ENCODE data around the gene SEPTIN2.
A peak's percentile ranks its signal among the peaks of the same experiment; 100 is the strongest.
"Not testable (repeated sequence)": the region's sequence is repeated elsewhere in the genome, so short reads cannot be mapped to it uniquely, and the experiment has no call there.

The SEPTIN2 gene

DNA sequence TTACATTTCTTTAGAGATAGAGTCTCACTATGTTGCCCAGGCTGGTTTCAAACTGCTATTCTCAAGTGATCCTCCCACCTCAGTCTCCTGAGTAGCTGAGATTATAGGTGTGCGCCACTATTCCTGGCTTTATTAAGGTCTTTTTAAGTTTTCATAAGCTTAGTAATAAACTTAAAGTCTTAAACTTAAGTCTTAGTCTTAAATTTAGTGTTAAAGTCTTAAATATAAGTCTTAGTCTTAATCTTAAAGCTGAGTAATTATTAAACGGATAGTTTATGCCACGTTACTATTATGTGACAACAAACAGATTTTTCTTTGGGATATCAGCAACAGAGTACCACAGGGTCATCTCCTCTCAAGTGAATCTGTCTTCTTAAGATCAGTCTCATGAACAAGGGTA lies 52.9 kb downstream of the SEPTIN2 start:
- TF ChIP-seq, protein P1, sequence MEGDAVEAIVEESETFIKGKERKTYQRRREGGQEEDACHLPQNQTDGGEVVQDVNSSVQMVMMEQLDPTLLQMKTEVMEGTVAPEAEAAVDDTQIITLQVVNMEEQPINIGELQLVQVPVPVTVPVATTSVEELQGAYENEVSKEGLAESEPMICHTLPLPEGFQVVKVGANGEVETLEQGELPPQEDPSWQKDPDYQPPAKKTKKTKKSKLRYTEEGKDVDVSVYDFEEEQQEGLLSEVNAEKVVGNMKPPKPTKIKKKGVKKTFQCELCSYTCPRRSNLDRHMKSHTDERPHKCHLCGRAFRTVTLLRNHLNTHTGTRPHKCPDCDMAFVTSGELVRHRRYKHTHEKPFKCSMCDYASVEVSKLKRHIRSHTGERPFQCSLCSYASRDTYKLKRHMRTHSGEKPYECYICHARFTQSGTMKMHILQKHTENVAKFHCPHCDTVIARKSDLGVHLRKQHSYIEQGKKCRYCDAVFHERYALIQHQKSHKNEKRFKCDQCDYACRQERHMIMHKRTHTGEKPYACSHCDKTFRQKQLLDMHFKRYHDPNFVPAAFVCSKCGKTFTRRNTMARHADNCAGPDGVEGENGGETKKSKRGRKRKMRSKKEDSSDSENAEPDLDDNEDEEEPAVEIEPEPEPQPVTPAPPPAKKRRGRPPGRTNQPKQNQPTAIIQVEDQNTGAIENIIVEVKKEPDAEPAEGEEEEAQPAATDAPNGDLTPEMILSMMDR (IDR thresholded peaks at IDR 0.05; ENCODE audit: insufficient read depth, low read depth, low read length, missing control alignments) = no peak
- H3K4me3 ChIP-seq (ENCODE audit: low read depth, low read length) = no peak overlapping the region
- no peak for DNase-seq (ENCODE audit: low read depth)

DNA sequence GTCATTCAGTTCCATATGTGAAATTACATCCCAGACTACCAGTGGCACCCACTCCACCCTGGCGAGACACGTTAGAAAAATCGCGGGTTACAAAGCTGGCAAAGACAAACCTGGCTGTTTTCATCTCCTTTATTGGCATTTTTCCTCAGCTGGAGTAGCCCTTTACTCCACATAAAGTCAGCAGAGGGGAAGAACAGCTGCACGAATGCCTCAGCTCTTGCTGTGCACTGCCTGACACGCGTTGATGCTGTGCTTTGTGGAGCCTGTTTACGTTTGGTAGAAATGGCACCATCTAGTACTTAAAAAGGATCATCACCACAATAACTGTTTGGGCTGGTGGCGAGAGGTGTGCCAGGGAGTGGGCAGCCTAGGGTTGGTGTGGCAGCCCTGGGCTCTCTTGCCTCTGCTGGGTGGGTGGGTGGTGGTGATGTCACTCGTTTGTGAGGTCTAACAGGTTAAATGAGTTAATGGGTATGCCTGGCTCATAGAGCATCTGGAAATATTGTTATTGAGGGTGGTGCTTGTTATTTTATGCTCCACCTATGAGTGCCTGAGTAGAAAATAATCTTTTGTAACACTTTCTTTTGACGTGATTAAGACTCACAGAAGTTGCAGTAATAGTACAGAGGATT lies 56.8 kb downstream of the SEPTIN2 start:
- TF ChIP-seq, protein P1 (IDR thresholded peaks at IDR 0.05; ENCODE audit: insufficient read depth, low read depth, low read length, missing control alignments) = no peak
- no peak for DNase-seq (ENCODE audit: low read depth)
- no peak overlapping the region for H3K4me3 ChIP-seq (ENCODE audit: low read depth, low read length)

DNA sequence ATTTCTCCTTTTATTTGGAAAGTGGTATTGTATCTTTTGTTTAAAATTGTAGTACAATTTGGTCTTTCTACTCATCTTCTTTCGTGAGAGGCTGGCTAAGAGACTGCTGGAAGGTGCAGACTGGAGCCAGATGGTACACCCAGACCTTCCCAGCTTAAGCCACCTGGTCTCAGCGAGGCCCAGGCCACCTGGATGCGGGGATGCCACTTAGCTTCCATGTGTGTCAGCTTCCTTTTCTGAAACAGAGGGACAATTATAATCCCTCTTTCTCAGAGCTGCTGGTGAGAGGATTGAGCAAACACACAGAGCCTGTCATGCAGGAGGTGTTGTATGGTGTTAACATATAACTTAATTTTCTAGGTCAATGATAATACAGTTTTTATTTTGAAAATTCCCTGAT lies 57.7 kb downstream of the SEPTIN2 start:
- no peak overlapping the region for H3K4me3 ChIP-seq (ENCODE audit: low read depth, low read length)
- TF ChIP-seq, protein P1 (IDR thresholded peaks at IDR 0.05; ENCODE audit: insufficient read depth, low read depth, low read length, missing control alignments) = no peak
- no peak for DNase-seq (ENCODE audit: low read depth)

DNA sequence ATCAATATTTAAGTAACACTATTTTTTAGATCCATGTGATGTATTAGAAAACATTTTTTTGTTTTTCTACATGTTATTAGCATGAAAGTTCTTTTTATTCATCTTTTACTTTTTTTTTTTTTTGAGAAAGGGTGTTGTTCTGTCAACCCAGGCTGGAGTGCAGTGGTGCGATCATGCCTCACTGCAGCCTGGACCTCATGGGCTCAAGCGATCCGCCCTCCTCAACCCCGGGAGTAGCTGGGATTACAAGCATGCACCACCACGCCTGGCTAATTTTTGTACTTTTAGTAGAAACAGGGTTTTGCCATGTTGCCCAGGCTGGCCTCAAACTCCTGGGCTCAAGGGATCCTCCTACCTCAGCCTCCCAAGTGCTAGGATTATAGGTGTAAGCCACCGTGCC lies 58.2 kb downstream of the SEPTIN2 start:
- not testable (repeated sequence) for H3K4me3 ChIP-seq (ENCODE audit: low read depth, low read length)
- peak; percentile 37 for DNase-seq (ENCODE audit: low read depth)

DNA sequence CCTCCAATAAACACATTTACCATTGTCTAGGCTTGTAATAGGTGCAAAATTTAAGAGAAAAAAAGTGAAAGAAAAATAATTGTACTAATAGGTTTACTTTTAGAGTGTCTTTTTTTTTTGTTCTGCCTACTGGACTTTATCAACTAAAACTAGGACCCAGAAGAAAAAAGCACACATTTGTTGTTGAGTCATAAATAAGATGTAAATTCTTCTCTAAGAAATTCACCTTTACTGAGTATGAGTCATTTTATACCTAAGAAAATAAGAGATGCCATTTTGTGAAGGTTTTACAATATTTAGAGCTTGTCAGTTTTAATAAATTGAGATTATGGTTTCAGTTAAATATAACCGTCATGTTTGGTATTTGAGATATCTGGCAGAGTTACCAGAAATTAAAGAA lies 59.6 kb downstream of the SEPTIN2 start:
- H3K4me3 ChIP-seq (ENCODE audit: low read depth, low read length) = no peak overlapping the region
- DNase-seq (ENCODE audit: low read depth) = no peak
- TF ChIP-seq, protein P1 (IDR thresholded peaks at IDR 0.05; ENCODE audit: insufficient read depth, low read depth, low read length, missing control alignments) = no peak

DNA sequence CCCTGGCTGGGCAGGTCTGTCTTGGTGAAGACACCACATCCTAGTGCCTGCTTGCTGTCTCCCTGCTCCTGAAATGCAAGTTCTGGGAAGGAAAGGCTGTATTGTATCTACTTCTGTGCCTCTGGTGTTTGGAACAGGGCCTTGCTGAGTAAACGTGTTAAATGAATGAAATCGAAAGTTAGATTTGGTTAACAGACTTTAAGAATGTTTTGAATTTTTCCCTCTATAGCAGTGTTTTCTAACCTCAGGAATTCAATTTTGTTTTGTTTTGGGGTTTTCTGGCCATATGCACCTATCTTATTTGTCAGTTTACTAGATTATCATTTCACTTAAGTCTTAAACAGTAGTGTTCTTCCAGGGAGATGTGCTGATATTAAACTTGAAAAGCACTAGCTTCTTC lies 61.1 kb downstream of the SEPTIN2 start:
- DNase-seq (ENCODE audit: low read depth) = no peak
- H3K4me3 ChIP-seq (ENCODE audit: low read depth, low read length) = no peak overlapping the region
- TF ChIP-seq, protein P1 (IDR thresholded peaks at IDR 0.05; ENCODE audit: insufficient read depth, low read depth, low read length, missing control alignments) = no peak

DNA sequence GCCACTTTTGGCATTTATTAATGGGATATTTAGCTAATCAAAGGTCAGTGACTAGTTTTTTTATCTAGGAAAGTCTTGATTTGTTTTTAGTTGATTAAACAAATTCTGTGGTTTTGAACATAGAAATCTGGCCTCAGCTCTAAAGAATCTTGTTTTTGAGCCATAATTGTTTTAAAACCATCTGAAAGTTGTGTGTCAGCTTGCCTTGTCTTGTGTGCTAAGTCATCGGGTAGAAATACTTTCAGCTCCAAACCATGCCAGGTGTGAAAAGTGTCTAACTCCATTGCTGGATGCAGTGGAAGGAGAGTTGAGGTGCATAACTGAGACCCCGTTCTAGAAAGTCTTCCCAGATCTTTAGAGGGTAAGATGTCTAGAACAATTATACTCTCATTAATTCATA lies 63.1 kb downstream of the SEPTIN2 start:
- no peak overlapping the region for H3K4me3 ChIP-seq (ENCODE audit: low read depth, low read length)
- no peak for DNase-seq (ENCODE audit: low read depth)
- TF ChIP-seq, protein P1 (IDR thresholded peaks at IDR 0.05; ENCODE audit: insufficient read depth, low read depth, low read length, missing control alignments) = no peak

All from GM12865 (cell line).